Vagina (tissue), 2 donors: ENCODE measurements around the gene TMEM244. TPM values are rescaled to one million over a fixed set of nuclear protein-coding genes. Genes with fewer than 3 reads are reported as not detected.
A peak's percentile ranks its signal among the peaks of the same experiment; 100 is the strongest.

ENCODE experiments used
- DNase-seq, 2 donors: peaks; one replicate each; pipeline ENCODE4 v3.0.0-alpha.2; 2017; ENCODE audit errors: extremely low spot score in 2 of 2
- H3K27ac ChIP-seq: fragments of 200-600 bp; sonication (generic); one replicate; pipeline ENCODE4 v1.5.1; 2019
- H3K27me3 ChIP-seq: fragments of 200-600 bp; sonication (generic); one replicate; pipeline ENCODE4 v1.5.1; 2019
- H3K36me3 ChIP-seq, 2 donors: fragments of 200-600 bp; sonication (generic); one replicate each; pipeline ENCODE4 v1.5.1; 2017 to 2019
- H3K4me1 ChIP-seq: fragments of 200-600 bp; sonication (generic); one replicate; pipeline ENCODE4 v1.5.1; 2019
- H3K4me3 ChIP-seq, 2 donors: fragments of 200-600 bp; sonication (generic); 1 replicate in 1 of 2; 2 replicates in 1 of 2; pipeline ENCODE4 v1.5.1; 2016 to 2019
- H3K9me3 ChIP-seq: fragments of 200-600 bp; sonication (generic); one replicate; pipeline ENCODE4 v1.5.1; 2019
- POLR2A ChIP-seq, 2 donors: fragments of 450-650 bp; IDR thresholded peaks; one replicate each; pipeline ENCODE4 v1.6.1; 2017; ENCODE audit warnings: antibody characterized with exemption in 2 of 2, mild to moderate bottlenecking in 2 of 2, moderate library complexity in 2 of 2
- POLR2AphosphoS5 ChIP-seq, 2 donors: sonication (generic); formaldehyde crosslinking; IDR thresholded peaks; one replicate each; pipeline ENCODE4 v1.9.0; 2017; ENCODE audit warnings: antibody characterized with exemption in 2 of 2, mild to moderate bottlenecking in 2 of 2, low read depth in 1 of 2; ENCODE audit not compliant: insufficient read depth in 1 of 2
- intact Hi-C: fragments of 100-400 bp; cut with DNase I; formaldehyde crosslinking; loops from one replicate; pipeline ENCODE4 v1.15.1; 2023
- total RNA-seq: library from RNA; depleted of rRNA; stranded (reverse); fragments of >200 nt; gene quantifications from one replicate; pipeline ENCODE4 v1.2.3, GENCODE V29; 2016
- TF ChIP-seq, protein P1 (sequence below), 3 experiments: fragments of 450-650 bp in 2 of 3; fragments of 200-600 bp in 1 of 3; sonication (generic) in 1 of 3; IDR thresholded peaks; one replicate each; pipeline ENCODE4 v1.5.1; 2017 to 2019; ENCODE audit warnings: antibody characterized with exemption in 3 of 3, mild to moderate bottlenecking in 2 of 3, moderate library complexity in 2 of 3

Gene TMEM244
- total RNA-seq = not detected

DNA sequence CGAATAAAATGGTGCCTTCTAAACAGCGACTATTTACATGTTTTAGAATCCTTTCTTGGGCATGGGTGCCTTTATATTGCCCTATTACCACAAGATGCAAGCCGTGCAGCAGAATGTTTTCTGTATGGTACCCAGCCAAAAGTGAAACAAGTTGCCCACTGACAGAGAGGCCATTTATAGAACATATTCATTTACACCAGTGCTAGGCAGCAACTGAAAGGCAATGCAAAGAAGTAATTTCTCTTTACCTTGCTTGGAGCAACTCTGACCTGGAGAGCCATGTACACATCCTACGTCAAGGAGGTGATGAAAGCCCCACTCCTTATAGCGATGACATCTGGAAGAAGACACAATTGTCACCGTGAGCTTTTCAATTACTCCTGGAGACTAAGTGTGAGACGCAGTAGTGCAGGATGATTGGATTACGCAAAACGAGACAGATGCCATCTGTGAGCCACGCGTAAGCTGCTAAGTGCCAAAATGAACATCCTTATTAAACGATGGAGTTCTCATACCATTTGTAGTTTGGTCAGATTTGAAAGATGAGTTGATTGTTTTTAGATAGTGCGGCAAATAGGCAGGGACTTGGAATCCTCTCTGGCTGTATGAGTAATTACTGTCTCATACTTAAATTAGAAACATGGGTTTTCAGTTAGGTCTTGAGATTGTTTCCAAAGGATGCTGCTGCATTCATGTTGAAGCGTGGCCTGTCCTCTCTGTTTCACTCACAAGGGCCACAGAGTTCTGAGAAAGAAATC, at the start of gene TMEM244:
Gene TMEM244, minus strand, starts transcription at position 408 of the 758 bp plus-strand sequence. Its CDS starts 127 bp downstream, at position 281.
- Histone ChIP-seq H3K36me3 (no peaks in the 10 kb centered on the region), H3K4me1 (no peaks in the 10 kb centered on the region), H3K4me3 (peak within 1 kb of the TSS; percentile 4 to 14), H3K27ac (peak within 1 kb of the TSS; percentile 22), H3K9me3 (no peaks in the 10 kb centered on the region), H3K27me3 (no peaks in the 10 kb centered on the region)
- TF ChIP-seq POLR2A (IDR thresholded peaks at IDR 0.05) (no peak), POLR2AphosphoS5 (IDR thresholded peaks at IDR 0.05; ENCODE audit: insufficient read depth in 1 of 2, low read depth in 1 of 2) (no peak)
- TF ChIP-seq, protein P1, sequence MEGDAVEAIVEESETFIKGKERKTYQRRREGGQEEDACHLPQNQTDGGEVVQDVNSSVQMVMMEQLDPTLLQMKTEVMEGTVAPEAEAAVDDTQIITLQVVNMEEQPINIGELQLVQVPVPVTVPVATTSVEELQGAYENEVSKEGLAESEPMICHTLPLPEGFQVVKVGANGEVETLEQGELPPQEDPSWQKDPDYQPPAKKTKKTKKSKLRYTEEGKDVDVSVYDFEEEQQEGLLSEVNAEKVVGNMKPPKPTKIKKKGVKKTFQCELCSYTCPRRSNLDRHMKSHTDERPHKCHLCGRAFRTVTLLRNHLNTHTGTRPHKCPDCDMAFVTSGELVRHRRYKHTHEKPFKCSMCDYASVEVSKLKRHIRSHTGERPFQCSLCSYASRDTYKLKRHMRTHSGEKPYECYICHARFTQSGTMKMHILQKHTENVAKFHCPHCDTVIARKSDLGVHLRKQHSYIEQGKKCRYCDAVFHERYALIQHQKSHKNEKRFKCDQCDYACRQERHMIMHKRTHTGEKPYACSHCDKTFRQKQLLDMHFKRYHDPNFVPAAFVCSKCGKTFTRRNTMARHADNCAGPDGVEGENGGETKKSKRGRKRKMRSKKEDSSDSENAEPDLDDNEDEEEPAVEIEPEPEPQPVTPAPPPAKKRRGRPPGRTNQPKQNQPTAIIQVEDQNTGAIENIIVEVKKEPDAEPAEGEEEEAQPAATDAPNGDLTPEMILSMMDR (IDR thresholded peaks at IDR 0.05) = no peak
- intact Hi-C loops = no loop called here
- DNase-seq = no peak

DNA sequence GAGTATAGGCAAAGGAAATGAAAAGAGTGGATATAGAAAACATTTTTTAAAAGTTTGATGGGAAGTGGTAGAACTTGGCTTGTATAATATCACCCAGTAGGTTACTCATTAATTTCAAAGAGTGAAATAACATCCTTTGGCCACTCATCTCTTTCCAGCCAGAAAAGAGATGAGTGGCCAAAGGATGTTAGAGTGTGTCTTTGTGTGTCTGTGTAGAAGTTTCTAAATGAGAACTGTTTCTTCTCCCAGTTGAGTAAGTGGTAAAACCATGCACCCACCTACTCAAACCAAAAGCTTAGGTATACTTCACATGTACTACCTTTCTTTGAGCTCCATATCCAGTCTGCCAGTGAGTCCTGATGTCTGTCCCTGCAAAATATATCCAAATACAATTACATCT, 47.7 kb upstream of the TMEM244 start:
- H3K4me1 ChIP-seq = no peaks in the 10 kb centered on the region
- H3K36me3 ChIP-seq = no peaks in the 10 kb centered on the region
- H3K27me3 ChIP-seq = no peaks in the 10 kb centered on the region
- no peaks in the 10 kb centered on the region for H3K9me3 ChIP-seq
- intact Hi-C loops = no loop called here
- H3K27ac ChIP-seq = no peak overlapping the region
- no peak for DNase-seq
- TF ChIP-seq POLR2AphosphoS5 (IDR thresholded peaks at IDR 0.05; ENCODE audit: insufficient read depth in 1 of 2, low read depth in 1 of 2) = no peak
- no peak for TF ChIP-seq POLR2A (IDR thresholded peaks at IDR 0.05)
- TF ChIP-seq, protein P1 (IDR thresholded peaks at IDR 0.05) = no peak
- no peak overlapping the region for H3K4me3 ChIP-seq

DNA sequence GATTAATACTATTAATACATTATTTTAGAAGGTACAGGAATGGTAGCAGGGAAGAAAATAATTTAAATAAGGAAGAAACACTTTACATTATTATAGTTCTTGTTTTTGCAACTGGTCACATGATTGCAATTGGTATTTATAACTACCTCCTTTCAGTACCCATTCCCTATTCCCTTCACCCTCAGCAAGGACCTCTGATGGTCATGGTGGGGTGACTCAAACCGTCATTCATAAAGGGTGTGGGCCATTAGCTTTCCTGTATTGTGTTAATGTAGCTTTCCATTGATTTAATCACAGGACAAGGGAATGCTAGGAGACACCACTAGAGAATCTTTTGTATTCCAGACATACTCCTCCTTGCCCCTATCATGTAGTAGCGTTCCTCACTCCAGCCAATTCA, 47.2 kb upstream of the TMEM244 start:
- Histone ChIP-seq H3K4me1 (no peaks in the 10 kb centered on the region), H3K9me3 (no peaks in the 10 kb centered on the region), H3K27me3 (no peaks in the 10 kb centered on the region), H3K4me3 (no peak overlapping the region), H3K27ac (no peak overlapping the region), H3K36me3 (no peaks in the 10 kb centered on the region)
- TF ChIP-seq POLR2A (IDR thresholded peaks at IDR 0.05) (no peak), POLR2AphosphoS5 (IDR thresholded peaks at IDR 0.05; ENCODE audit: insufficient read depth in 1 of 2, low read depth in 1 of 2) (no peak)
- TF ChIP-seq, protein P1 (IDR thresholded peaks at IDR 0.05) = no peak
- intact Hi-C loops = no loop called here
- DNase-seq = no peak

DNA sequence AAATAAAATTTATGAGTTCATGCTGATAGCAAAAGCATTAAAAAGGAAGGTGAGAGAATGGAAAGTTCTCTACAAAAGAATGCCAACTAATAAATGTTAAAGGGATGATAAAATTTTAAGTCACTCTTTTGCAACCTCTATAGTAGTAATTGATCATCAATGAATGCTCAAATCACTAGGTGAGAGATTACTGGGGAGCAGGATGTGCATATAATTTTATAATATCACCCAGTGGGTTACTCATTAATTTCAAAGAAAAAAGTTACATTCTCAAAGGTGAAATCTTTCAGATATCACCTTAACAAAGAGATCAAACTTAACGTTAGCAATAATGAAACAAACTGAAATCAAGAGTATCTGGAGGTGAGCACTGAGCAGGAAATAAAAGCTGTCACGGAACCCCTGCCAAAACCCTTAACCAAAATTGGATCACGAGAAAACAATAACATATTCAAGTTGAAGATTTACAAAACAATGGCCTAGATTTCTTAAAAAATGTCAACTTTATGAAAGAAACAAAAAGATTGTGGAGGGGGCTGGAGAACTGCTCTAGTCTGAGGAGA, 45.5 kb upstream of the TMEM244 start:
- no peak for DNase-seq
- H3K36me3 ChIP-seq = no peaks in the 10 kb centered on the region
- no peak overlapping the region for H3K27ac ChIP-seq
- no peaks in the 10 kb centered on the region for H3K9me3 ChIP-seq
- H3K4me3 ChIP-seq = no peak overlapping the region
- H3K4me1 ChIP-seq = no peaks in the 10 kb centered on the region
- H3K27me3 ChIP-seq = no peaks in the 10 kb centered on the region
- intact Hi-C loops = no loop called here
- TF ChIP-seq, protein P1 (IDR thresholded peaks at IDR 0.05) = no peak
- TF ChIP-seq POLR2A (IDR thresholded peaks at IDR 0.05) = no peak
- TF ChIP-seq POLR2AphosphoS5 (IDR thresholded peaks at IDR 0.05; ENCODE audit: insufficient read depth in 1 of 2, low read depth in 1 of 2) = no peak

GRCh38 chr6:129903082-129903481, 42.0 kb upstream of the TMEM244 start:
- H3K9me3 ChIP-seq = no peaks in the 10 kb centered on the region
- no peaks in the 10 kb centered on the region for H3K27me3 ChIP-seq
- H3K4me1 ChIP-seq = no peaks in the 10 kb centered on the region
- no peak overlapping the region for H3K4me3 ChIP-seq
- intact Hi-C loops = no loop called here
- TF ChIP-seq, protein P1 (IDR thresholded peaks at IDR 0.05) = no peak
- no peak for TF ChIP-seq POLR2A (IDR thresholded peaks at IDR 0.05)
- H3K36me3 ChIP-seq = no peaks in the 10 kb centered on the region
- no peak overlapping the region for H3K27ac ChIP-seq
- no peak for DNase-seq
